Measurements from ENCODE around the gene KANSL1. TPM values are rescaled to one million over a fixed set of nuclear protein-coding genes. Genes with fewer than 3 reads are reported as not detected.

The KANSL1 gene
- total and polyA plus RNA-seq, 2 experiments from 2014 or later: 37.3 to 84.3 TPM

DNA sequence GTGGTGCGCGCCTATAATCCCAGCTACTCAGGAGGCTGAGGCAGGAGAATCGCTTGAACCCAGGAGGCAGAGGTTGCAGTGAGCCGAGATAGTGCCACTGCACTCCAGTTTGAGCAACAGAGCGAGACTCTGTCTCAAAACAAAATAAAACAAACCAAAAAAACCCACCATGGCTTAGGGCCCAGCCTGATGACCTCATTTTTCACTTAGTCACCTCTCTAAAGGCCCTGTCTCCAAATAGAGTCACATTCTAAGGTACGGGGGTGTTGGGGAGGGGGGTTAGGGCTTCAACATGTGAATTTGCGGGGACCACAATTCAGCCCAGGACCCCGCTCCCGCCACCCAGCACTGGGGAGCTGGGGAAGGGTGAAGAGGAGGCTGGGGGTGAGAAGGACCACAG is 195.6 kb downstream of the KANSL1 start:
- no peaks in the 10 kb centered on the region for H3K4me1 ChIP-seq (ENCODE audit: insufficient read depth)
- no peaks in the 10 kb centered on the region for H3K9me3 ChIP-seq (ENCODE audit: low read depth)
- TF ChIP-seq EZH2 (IDR thresholded peaks at IDR 0.05; ENCODE audit: borderline replicate concordance): no peak
- no peak for TF ChIP-seq EZH2phosphoT487 (IDR thresholded peaks at IDR 0.05; ENCODE audit: low read depth, severe bottlenecking, unreplicated experiment)
- TF ChIP-seq, protein P1, sequence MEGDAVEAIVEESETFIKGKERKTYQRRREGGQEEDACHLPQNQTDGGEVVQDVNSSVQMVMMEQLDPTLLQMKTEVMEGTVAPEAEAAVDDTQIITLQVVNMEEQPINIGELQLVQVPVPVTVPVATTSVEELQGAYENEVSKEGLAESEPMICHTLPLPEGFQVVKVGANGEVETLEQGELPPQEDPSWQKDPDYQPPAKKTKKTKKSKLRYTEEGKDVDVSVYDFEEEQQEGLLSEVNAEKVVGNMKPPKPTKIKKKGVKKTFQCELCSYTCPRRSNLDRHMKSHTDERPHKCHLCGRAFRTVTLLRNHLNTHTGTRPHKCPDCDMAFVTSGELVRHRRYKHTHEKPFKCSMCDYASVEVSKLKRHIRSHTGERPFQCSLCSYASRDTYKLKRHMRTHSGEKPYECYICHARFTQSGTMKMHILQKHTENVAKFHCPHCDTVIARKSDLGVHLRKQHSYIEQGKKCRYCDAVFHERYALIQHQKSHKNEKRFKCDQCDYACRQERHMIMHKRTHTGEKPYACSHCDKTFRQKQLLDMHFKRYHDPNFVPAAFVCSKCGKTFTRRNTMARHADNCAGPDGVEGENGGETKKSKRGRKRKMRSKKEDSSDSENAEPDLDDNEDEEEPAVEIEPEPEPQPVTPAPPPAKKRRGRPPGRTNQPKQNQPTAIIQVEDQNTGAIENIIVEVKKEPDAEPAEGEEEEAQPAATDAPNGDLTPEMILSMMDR (IDR thresholded peaks at IDR 0.05; ENCODE audit: poor library complexity): no peak
- no peaks in the 10 kb centered on the region for H3K79me2 ChIP-seq
- no peaks in the 10 kb centered on the region for H3K27me3 ChIP-seq
- DNase-seq (ENCODE audit: low spot score): no peak
- 92% methylated on average over 9 of the region's 9 CpGs for WGBS (ENCODE audit: low lambda C conversion rate, missing lambda C conversion rate)
- H3K27ac ChIP-seq: no peak overlapping the region
- H3K36me3 ChIP-seq (replicated peaks; ENCODE audit: insufficient read depth, low read depth): no peaks in the 10 kb centered on the region
- H3K4me2 ChIP-seq: no peak overlapping the region
- H3K9me2 ChIP-seq (replicated peaks; ENCODE audit: insufficient read depth): no peaks in the 10 kb centered on the region
- no peaks in the 10 kb centered on the region for H4K20me1 ChIP-seq (ENCODE audit: insufficient read depth, poor library complexity, severe bottlenecking)
- H3K4me3 ChIP-seq: no peak overlapping the region
- H2AFZ ChIP-seq: no peak overlapping the region

DNA sequence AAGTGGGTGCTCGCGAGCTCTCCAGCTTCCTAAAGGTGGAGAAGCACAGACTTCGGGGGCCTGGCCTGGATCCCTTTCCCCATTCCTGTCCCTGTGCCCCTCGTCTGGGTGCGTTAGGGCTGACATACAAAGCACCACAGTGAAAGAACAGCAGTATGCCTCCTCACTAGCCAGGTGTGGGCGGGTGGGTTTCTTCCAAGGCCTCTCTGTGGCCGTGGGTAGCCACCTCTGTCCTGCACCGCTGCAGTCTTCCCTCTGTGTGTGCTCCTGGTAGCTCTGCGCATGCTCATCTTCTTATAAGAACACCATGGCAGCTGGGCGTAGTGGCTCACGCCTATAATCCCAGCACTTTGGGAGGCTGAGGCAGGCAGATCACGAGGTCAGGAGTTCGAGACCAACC is 196.1 kb downstream of the KANSL1 start:
- DNase-seq (ENCODE audit: low spot score): no peak

DNA sequence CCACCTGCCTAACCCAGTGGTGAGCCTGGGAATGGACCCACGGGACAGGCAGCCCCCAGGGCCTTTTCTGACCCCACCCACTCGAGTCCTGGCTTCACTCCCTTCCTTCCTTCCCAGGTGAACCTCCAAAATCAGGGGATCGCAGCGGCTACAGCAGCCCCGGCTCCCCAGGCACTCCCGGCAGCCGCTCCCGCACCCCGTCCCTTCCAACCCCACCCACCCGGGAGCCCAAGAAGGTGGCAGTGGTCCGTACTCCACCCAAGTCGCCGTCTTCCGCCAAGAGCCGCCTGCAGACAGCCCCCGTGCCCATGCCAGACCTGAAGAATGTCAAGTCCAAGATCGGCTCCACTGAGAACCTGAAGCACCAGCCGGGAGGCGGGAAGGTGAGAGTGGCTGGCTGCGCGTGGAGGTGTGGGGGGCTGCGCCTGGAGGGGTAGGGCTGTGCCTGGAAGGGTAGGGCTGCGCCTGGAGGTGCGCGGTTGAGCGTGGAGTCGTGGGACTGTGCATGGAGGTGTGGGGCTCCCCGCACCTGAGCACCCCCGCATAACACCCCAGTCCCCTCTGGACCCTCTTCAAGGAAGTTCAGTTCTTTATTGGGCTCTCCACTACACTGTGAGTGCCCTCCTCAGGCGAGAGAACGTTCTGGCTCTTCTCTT is 196.8 kb downstream of the KANSL1 start:
- WGBS (ENCODE audit: low lambda C conversion rate, missing lambda C conversion rate): 88% methylated on average over 23 of the region's 31 CpGs
- no peak for DNase-seq (ENCODE audit: low spot score)

More for the DNA sequence above, 196.1 kb downstream of the KANSL1 start:
- Histone ChIP-seq H3K4me3 (no peak overlapping the region), H3K9me2 (replicated peaks; ENCODE audit: insufficient read depth) (no peaks in the 10 kb centered on the region), H3K79me2 (no peaks in the 10 kb centered on the region), H3K27me3 (no peaks in the 10 kb centered on the region), H3K4me1 (ENCODE audit: insufficient read depth) (no peaks in the 10 kb centered on the region), H3K36me3 (replicated peaks; ENCODE audit: insufficient read depth, low read depth) (no peaks in the 10 kb centered on the region), H3K27ac (no peak overlapping the region), H2AFZ (no peak overlapping the region), H3K9me3 (ENCODE audit: low read depth) (no peaks in the 10 kb centered on the region), H3K4me2 (no peak overlapping the region), H4K20me1 (ENCODE audit: insufficient read depth, poor library complexity, severe bottlenecking) (no peaks in the 10 kb centered on the region)
- TF ChIP-seq, protein P1 (IDR thresholded peaks at IDR 0.05; ENCODE audit: poor library complexity): no peak
- TF ChIP-seq EZH2 (IDR thresholded peaks at IDR 0.05; ENCODE audit: borderline replicate concordance): no peak
- TF ChIP-seq EZH2phosphoT487 (IDR thresholded peaks at IDR 0.05; ENCODE audit: low read depth, severe bottlenecking, unreplicated experiment): no peak
- 90% methylated on average over 13 of the region's 13 CpGs for WGBS (ENCODE audit: low lambda C conversion rate, missing lambda C conversion rate)

More for the DNA sequence above, 196.8 kb downstream of the KANSL1 start:
- no peaks in the 10 kb centered on the region for H3K36me3 ChIP-seq (replicated peaks; ENCODE audit: insufficient read depth, low read depth)
- H4K20me1 ChIP-seq (ENCODE audit: insufficient read depth, poor library complexity, severe bottlenecking): no peaks in the 10 kb centered on the region
- no peaks in the 10 kb centered on the region for H3K4me1 ChIP-seq (ENCODE audit: insufficient read depth)
- no peak overlapping the region for H3K4me3 ChIP-seq
- no peaks in the 10 kb centered on the region for H3K9me2 ChIP-seq (replicated peaks; ENCODE audit: insufficient read depth)
- H3K4me2 ChIP-seq: no peak overlapping the region
- H2AFZ ChIP-seq: no peak overlapping the region
- no peaks in the 10 kb centered on the region for H3K27me3 ChIP-seq
- no peak overlapping the region for H3K27ac ChIP-seq
- H3K9me3 ChIP-seq (ENCODE audit: low read depth): no peaks in the 10 kb centered on the region
- no peaks in the 10 kb centered on the region for H3K79me2 ChIP-seq
- TF ChIP-seq, protein P1 (IDR thresholded peaks at IDR 0.05; ENCODE audit: poor library complexity): no peak
- TF ChIP-seq EZH2 (IDR thresholded peaks at IDR 0.05; ENCODE audit: borderline replicate concordance) (no peak), EZH2phosphoT487 (IDR thresholded peaks at IDR 0.05; ENCODE audit: low read depth, severe bottlenecking, unreplicated experiment) (no peak)

Measured in hepatocyte (in vitro differentiated cells).